HEK293 (cell line): ENCODE results near the gene AURKA.

Source experiments
- CTCF ChIA-PET: fragments of 350-600 bp; formaldehyde crosslinking; extraction: SDS; loops from one replicate; lab custom pipeline; 2021; ENCODE audit warnings: antibody characterized with exemption; lab: Yijun Ruan, JAX
- POLR2A ChIA-PET: fragments of 300-600 bp; formaldehyde crosslinking; extraction: SDS; loops from one replicate; lab custom pipeline; 2020; ENCODE audit warnings: antibody characterized with exemption, inconsistent platforms; lab: Yijun Ruan, JAX
- H3K27ac ChIP-seq: fragments of 200-500 bp; sonication (Bioruptor generic); 2 replicates; pipeline ENCODE4 v1.5.1; 2014; ENCODE audit warnings: low read depth, low read length, control low read depth, inconsistent platforms; ENCODE audit errors: extremely low read depth
- H3K36me3 ChIP-seq, 2 experiments: fragments of 200-500 bp in 1 of 2; sonication (Bioruptor generic) in 1 of 2; 1 replicate in 1 of 2; 2 replicates in 1 of 2; pipeline ENCODE4 v1.5.1; 2014 to 2017; ENCODE audit warnings: inconsistent platforms in 2 of 2, low read length in 2 of 2; ENCODE audit not compliant: control insufficient read depth in 2 of 2, insufficient read depth in 1 of 2
- H3K4me1 ChIP-seq: fragments of 200-500 bp; sonication (Bioruptor generic); 2 replicates; pipeline ENCODE4 v1.5.1; 2014; ENCODE audit warnings: mild to moderate bottlenecking, low read length, inconsistent platforms; ENCODE audit not compliant: control insufficient read depth, insufficient read depth
- H3K4me3 ChIP-seq: 2 replicates; pipeline ENCODE4 v1.5.1; 2011; ENCODE audit warnings: low read depth, mild to moderate bottlenecking, control low read depth, low read length, moderate library complexity
- H3K9me3 ChIP-seq: fragments of 200-500 bp; sonication (Bioruptor generic); 2 replicates; pipeline ENCODE4 v1.5.1; 2014; ENCODE audit warnings: low read depth, low read length, inconsistent platforms; ENCODE audit not compliant: control insufficient read depth, insufficient read depth
- IKZF3 ChIP-seq: fragments of 450-650 bp; IDR thresholded peaks from 2 replicates; pipeline ENCODE4 v1.5.0; 2018; ENCODE audit warnings: missing biosample characterization, mild to moderate bottlenecking, missing genetic modification characterization, moderate library complexity
- KLF9 ChIP-seq: fragments of 450-650 bp; formaldehyde crosslinking; IDR thresholded peaks from 2 replicates; pipeline ENCODE4 v1.5.1; 2016; ENCODE audit warnings: missing biosample characterization, missing genetic modification characterization, low read depth
- PRDM1 ChIP-seq: fragments of 450-650 bp; formaldehyde crosslinking; IDR thresholded peaks from 2 replicates; pipeline ENCODE4; 2016; ENCODE audit warnings: missing biosample characterization, missing genetic modification characterization
- ZBTB1 ChIP-seq: fragments of 450-650 bp; formaldehyde crosslinking; IDR thresholded peaks from 2 replicates; pipeline ENCODE4 v1.5.1; 2016; ENCODE audit warnings: missing biosample characterization, missing genetic modification characterization
- ZFHX2 ChIP-seq: fragments of 450-650 bp; formaldehyde crosslinking; conservative IDR thresholded peaks from 2 replicates; pipeline ENCODE4 v1.5.1; 2016; ENCODE audit warnings: missing biosample characterization, missing genetic modification characterization
- ZNF239 ChIP-seq: fragments of 450-650 bp; formaldehyde crosslinking; IDR thresholded peaks from 2 replicates; pipeline ENCODE4 v1.5.1; 2016; ENCODE audit warnings: missing biosample characterization, missing genetic modification characterization
- ZNF266 ChIP-seq: fragments of 450-650 bp; formaldehyde crosslinking; IDR thresholded peaks from 2 replicates; pipeline ENCODE4 v1.5.1; 2016; ENCODE audit warnings: missing biosample characterization, missing genetic modification characterization, low read depth
- ZNF292 ChIP-seq: fragments of 450-650 bp; formaldehyde crosslinking; IDR thresholded peaks from 2 replicates; pipeline ENCODE4 v1.5.1; 2016; ENCODE audit warnings: low read depth, missing biosample characterization, missing genetic modification characterization, borderline replicate concordance
- ZNF366 ChIP-seq: fragments of 450-650 bp; formaldehyde crosslinking; conservative IDR thresholded peaks from 2 replicates; pipeline ENCODE4 v1.5.1; 2016; ENCODE audit warnings: missing biosample characterization, missing genetic modification characterization
- TF ChIP-seq, protein P1 (sequence below): fragments of 450-650 bp; formaldehyde crosslinking; IDR thresholded peaks from 2 replicates; pipeline ENCODE4 v1.5.1; 2016; ENCODE audit warnings: missing biosample characterization, missing genetic modification characterization, low read depth
- TF ChIP-seq, protein P2 (sequence below): fragments of 450-650 bp; formaldehyde crosslinking; IDR thresholded peaks from 2 replicates; pipeline ENCODE4 v1.5.1; 2017; ENCODE audit warnings: missing biosample characterization, missing genetic modification characterization
- TF ChIP-seq, protein P3 (sequence below): fragments of 450-650 bp; formaldehyde crosslinking; IDR thresholded peaks from 2 replicates; pipeline ENCODE4 v1.5.1; 2016; ENCODE audit warnings: missing biosample characterization, missing genetic modification characterization
- TF ChIP-seq, protein P4 (sequence below): sonication (generic); formaldehyde crosslinking; IDR thresholded peaks from 2 replicates; pipeline ENCODE4 v1.8.1; 2022; ENCODE audit warnings: mild to moderate bottlenecking, moderate library complexity, missing genetic modification reagents
- TF ChIP-seq, protein P5 (sequence below): fragments of 450-650 bp; formaldehyde crosslinking; IDR thresholded peaks from 2 replicates; pipeline ENCODE4 v1.5.1; 2017; ENCODE audit warnings: missing biosample characterization, missing genetic modification characterization
- TF ChIP-seq, protein P6 (sequence below): fragments of 450-650 bp; formaldehyde crosslinking; IDR thresholded peaks from 2 replicates; pipeline ENCODE4 v1.5.1; 2016; ENCODE audit warnings: missing biosample characterization, missing genetic modification characterization

AURKA gene

DNA sequence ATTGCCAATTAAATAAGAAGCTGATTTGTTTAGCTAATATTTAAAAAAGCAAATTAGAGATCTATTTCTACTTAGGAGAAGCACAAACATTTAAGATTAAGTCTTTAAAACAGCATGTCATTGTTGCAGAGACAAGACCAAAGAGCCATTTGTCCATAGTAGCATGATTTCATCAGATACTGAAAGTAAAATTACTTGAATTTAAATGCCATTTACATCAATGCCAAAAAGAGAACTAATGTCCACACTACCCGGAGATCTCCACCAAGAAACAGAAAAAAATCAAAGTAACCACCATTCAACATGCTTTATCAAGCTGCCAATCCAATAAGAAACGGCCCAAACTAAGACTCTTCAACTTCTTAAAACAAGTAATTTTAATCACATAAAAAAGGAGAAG, 15.7 kb downstream of the AURKA start (continued):
- TF ChIP-seq IKZF3 (tag by site-specific recombination): no peak

DNA sequence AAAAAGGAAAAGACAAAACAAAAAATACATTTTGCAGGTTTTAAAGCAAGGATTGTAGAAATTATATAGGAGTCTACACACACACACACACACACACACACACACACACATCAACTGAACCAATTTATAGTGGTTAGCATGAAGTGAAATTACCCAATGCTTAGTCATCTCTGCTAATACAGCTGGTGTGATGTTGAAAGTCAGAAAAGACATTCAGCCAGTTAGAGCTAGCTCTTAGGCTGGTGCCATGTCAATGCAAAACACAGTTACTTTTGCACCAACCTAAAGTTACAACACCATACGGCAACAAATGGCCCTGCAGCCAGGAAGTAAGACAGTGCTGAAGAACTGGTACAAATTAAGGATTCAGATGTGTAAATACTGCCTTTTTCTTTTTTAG, 18.1 kb downstream of the AURKA start:
- H3K9me3 ChIP-seq: no peaks in the 10 kb centered on the region
- ChIA-PET CTCF (interaction anchor here (0.7 to 1.0 kb wide), 3 partner anchors 11 to 167 kb away, joined by 3 to 13 read pairs (median 6); partner anchors contain the start of genes AURKA and CSTF1), POLR2A (no interaction called here)
- H3K4me1 ChIP-seq: no peaks in the 10 kb centered on the region
- H3K36me3 ChIP-seq: peaks cover 59 to 96% of the 10 kb centered on the region in 2 experiments
- TF ChIP-seq ZNF366 (0 out of 2 replicates have a peak, but pooled peaks have one; percentile 23), ZBTB1 (no peak), PRDM1 (tag by site-specific recombination) (0 out of 2 replicates have a peak, but pooled peaks have one; percentile 36), KLF9 (no peak)
- TF ChIP-seq, protein P1, sequence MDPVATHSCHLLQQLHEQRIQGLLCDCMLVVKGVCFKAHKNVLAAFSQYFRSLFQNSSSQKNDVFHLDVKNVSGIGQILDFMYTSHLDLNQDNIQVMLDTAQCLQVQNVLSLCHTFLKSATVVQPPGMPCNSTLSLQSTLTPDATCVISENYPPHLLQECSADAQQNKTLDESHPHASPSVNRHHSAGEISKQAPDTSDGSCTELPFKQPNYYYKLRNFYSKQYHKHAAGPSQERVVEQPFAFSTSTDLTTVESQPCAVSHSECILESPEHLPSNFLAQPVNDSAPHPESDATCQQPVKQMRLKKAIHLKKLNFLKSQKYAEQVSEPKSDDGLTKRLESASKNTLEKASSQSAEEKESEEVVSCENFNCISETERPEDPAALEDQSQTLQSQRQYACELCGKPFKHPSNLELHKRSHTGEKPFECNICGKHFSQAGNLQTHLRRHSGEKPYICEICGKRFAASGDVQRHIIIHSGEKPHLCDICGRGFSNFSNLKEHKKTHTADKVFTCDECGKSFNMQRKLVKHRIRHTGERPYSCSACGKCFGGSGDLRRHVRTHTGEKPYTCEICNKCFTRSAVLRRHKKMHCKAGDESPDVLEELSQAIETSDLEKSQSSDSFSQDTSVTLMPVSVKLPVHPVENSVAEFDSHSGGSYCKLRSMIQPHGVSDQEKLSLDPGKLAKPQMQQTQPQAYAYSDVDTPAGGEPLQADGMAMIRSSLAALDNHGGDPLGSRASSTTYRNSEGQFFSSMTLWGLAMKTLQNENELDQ (tag by site-specific recombination): no peak
- TF ChIP-seq, protein P2, sequence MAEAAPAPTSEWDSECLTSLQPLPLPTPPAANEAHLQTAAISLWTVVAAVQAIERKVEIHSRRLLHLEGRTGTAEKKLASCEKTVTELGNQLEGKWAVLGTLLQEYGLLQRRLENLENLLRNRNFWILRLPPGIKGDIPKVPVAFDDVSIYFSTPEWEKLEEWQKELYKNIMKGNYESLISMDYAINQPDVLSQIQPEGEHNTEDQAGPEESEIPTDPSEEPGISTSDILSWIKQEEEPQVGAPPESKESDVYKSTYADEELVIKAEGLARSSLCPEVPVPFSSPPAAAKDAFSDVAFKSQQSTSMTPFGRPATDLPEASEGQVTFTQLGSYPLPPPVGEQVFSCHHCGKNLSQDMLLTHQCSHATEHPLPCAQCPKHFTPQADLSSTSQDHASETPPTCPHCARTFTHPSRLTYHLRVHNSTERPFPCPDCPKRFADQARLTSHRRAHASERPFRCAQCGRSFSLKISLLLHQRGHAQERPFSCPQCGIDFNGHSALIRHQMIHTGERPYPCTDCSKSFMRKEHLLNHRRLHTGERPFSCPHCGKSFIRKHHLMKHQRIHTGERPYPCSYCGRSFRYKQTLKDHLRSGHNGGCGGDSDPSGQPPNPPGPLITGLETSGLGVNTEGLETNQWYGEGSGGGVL: peak; percentile 36; the same call in 1 of the 2 replicates
- TF ChIP-seq, protein P3, sequence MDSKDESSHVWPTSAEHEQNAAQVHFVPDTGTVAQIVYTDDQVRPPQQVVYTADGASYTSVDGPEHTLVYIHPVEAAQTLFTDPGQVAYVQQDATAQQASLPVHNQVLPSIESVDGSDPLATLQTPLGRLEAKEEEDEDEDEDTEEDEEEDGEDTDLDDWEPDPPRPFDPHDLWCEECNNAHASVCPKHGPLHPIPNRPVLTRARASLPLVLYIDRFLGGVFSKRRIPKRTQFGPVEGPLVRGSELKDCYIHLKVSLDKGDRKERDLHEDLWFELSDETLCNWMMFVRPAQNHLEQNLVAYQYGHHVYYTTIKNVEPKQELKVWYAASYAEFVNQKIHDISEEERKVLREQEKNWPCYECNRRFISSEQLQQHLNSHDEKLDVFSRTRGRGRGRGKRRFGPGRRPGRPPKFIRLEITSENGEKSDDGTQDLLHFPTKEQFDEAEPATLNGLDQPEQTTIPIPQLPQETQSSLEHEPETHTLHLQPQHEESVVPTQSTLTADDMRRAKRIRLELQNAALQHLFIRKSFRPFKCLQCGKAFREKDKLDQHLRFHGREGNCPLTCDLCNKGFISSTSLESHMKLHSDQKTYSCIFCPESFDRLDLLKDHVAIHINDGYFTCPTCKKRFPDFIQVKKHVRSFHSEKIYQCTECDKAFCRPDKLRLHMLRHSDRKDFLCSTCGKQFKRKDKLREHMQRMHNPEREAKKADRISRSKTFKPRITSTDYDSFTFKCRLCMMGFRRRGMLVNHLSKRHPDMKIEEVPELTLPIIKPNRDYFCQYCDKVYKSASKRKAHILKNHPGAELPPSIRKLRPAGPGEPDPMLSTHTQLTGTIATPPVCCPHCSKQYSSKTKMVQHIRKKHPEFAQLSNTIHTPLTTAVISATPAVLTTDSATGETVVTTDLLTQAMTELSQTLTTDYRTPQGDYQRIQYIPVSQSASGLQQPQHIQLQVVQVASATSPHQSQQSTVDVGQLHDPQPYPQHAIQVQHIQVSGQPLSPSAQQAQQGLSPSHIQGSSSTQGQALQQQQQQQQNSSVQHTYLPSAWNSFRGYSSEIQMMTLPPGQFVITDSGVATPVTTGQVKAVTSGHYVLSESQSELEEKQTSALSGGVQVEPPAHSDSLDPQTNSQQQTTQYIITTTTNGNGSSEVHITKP: peak; percentile 25; the same call in 1 of the 2 replicates
- TF ChIP-seq, protein P4, sequence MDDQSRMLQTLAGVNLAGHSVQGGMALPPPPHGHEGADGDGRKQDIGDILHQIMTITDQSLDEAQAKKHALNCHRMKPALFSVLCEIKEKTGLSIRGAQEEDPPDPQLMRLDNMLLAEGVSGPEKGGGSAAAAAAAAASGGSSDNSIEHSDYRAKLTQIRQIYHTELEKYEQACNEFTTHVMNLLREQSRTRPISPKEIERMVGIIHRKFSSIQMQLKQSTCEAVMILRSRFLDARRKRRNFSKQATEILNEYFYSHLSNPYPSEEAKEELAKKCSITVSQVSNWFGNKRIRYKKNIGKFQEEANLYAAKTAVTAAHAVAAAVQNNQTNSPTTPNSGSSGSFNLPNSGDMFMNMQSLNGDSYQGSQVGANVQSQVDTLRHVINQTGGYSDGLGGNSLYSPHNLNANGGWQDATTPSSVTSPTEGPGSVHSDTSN (CRISPR knock-in tag): no peak
- TF ChIP-seq, protein P5, sequence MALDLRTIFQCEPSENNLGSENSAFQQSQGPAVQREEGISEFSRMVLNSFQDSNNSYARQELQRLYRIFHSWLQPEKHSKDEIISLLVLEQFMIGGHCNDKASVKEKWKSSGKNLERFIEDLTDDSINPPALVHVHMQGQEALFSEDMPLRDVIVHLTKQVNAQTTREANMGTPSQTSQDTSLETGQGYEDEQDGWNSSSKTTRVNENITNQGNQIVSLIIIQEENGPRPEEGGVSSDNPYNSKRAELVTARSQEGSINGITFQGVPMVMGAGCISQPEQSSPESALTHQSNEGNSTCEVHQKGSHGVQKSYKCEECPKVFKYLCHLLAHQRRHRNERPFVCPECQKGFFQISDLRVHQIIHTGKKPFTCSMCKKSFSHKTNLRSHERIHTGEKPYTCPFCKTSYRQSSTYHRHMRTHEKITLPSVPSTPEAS (tag by site-specific recombination): peak; percentile 37; the same call in 1 of the 2 replicates
- no peak overlapping the region for H3K4me3 ChIP-seq
- no peak overlapping the region for H3K27ac ChIP-seq

DNA sequence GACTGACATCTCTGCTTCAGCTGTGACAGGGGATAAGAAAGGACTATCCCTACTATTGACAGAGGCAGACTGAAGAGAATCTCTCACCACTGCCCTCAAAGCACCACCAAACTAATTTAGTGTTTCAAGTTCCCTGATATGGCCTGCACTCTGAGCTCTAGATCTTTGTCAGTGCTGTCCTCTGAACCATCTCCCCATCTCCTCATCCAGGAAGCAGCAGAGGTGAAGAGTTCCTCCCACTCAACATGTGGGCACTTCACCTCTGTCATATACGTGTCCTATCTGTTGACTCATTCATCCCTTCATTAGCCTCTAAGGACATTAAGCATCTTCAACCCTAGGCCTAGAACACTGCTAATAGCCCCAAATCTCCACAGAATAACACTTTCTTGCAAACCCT, 19.2 kb downstream of the AURKA start:
- TF ChIP-seq ZNF239 (tag by site-specific recombination) (peak; percentile 77; the same call in 1 of the 2 replicates), ZNF266 (tag by site-specific recombination) (no peak), ZNF292 (tag by site-specific recombination) (no peak), ZFHX2 (0 out of 2 replicates have a peak, but pooled peaks have one; percentile 10)
- TF ChIP-seq, protein P6, sequence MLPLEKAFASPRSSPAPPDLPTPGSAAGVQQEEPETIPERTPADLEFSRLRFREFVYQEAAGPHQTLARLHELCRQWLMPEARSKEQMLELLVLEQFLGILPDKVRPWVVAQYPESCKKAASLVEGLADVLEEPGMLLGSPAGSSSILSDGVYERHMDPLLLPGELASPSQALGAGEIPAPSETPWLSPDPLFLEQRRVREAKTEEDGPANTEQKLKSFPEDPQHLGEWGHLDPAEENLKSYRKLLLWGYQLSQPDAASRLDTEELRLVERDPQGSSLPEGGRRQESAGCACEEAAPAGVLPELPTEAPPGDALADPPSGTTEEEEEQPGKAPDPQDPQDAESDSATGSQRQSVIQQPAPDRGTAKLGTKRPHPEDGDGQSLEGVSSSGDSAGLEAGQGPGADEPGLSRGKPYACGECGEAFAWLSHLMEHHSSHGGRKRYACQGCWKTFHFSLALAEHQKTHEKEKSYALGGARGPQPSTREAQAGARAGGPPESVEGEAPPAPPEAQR (tag by site-specific recombination): no peak
- no peaks in the 10 kb centered on the region for H3K4me1 ChIP-seq
- H3K4me3 ChIP-seq: no peak overlapping the region
- H3K9me3 ChIP-seq: no peaks in the 10 kb centered on the region
- ChIA-PET CTCF (no interaction called here), POLR2A (interaction anchor here (0.7 to 1.1 kb wide), 2 partner anchors 14 to 19 kb away, joined by 4 to 7 read pairs; partner anchors contain the start of genes AURKA, CSTF1 and FAM210B)
- no peak overlapping the region for H3K27ac ChIP-seq
- H3K36me3 ChIP-seq: peaks cover 54 to 95% of the 10 kb centered on the region in 2 experiments
